HG02798 (cell line): ENCODE measurements around the gene WDR17.

Experiments used
- ATAC-seq: cut with Tn5 transposase; IDR thresholded peaks from one replicate; pipeline ENCODE4 v1.9.1; 2021; ENCODE audit warnings: mild to moderate bottlenecking; ENCODE audit not compliant: unreplicated experiment, poor library complexity

Gene WDR17

GRCh38 chr4:176065435-176066291 is at the start of gene WDR17:
Gene WDR17 (plus strand): TSS chr4:176065841. CDS start chr4:176111581, 45,740 bp downstream.
- peak; percentile 100 for ATAC-seq

GRCh38 chr4:176016601-176017000 is 49.0 kb upstream of the WDR17 start:
- no peak for ATAC-seq

GRCh38 chr4:176020481-176021085 is 45.1 kb upstream of the WDR17 start:
- ATAC-seq: no peak

DNA sequence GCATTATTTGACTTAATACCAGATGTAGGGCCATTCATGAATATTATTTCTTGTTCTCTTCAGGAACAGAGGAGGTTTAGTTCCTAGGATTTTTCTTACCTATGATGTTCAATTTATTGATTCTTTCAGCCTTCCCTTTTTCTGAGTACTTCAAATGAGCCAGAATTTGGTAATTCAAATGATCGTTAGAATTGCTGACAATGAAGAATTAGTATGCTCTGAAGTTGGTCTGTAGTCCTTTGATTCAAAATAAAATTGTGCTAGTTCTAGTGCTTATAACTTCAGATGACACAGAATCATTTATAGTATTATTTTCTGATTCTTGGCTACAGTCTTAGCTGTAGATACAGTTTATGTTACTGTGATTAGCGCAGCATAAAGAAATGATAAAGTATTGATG is 35.2 kb upstream of the WDR17 start:
- no peak for ATAC-seq

GRCh38 chr4:176031922-176032321 is 33.7 kb upstream of the WDR17 start:
- no peak for ATAC-seq

DNA sequence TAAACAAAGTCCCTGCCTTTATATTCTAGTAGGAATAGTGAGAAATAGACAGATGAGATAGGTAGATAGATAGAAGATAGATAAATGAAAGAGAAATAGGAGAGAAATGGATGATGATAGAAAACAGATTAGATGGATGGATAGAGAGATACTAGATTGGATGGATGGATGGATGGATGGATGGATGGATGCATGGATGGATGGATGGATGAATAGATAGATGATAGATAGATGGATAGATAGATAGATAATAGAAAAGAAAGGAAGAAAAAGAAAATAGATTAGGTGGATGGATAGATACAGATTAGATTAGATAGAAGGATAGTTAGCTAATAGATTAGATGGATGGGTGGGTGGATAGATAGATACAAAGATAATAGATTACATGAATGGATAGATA is 33.2 kb upstream of the WDR17 start:
- ATAC-seq: no peak

GRCh38 chr4:176034499-176034898 is 31.1 kb upstream of the WDR17 start:
- ATAC-seq: no peak

DNA sequence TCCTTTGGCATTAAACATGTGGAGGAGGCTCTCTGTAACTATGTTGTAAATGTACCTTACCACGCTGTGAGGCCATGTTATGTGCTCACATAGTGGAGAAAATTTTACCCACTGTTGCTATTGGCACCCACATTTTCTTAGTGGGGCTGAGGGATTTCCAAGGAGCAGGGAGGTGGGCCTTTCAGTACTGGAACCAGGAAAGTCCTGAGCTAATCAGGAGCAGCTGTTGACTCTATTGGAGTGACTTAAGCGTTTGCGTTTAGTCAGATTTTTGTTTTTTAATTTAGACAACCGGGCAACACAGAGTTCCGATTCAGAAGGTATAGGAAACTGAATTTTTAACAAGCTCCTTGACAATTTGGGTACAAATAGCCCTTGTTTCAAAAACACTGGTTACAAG is 30.7 kb upstream of the WDR17 start:
- ATAC-seq: no peak

DNA sequence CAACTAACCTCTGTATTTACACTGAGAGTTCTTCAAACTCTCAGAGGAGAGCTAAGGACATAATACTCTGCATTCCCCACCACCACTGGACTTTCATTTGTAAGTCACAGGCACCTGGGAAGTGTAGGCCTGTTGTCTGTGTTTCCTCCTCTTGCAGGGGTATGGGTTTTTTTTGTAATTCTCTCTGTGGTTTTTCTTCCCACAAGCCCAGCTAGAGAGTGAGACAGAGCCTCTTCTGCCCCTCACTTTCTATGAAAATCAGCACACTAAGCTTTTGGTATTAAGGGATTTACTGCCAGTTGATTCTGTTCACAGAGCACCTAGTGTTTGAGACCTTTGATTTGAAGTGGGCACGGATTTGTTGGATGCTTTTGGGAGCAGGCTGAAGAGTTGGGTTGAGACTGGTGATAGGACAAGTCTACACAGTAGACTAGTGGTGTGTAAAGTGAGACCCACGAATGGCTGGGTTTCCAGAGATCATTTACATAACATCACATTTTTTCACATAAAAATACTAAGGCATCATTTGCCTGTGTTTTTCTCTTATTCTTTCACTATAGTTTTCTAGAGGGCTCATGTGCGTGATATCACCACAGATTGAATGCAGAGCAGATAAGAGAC is 28.9 kb upstream of the WDR17 start:
- peak; percentile 66 for ATAC-seq

DNA sequence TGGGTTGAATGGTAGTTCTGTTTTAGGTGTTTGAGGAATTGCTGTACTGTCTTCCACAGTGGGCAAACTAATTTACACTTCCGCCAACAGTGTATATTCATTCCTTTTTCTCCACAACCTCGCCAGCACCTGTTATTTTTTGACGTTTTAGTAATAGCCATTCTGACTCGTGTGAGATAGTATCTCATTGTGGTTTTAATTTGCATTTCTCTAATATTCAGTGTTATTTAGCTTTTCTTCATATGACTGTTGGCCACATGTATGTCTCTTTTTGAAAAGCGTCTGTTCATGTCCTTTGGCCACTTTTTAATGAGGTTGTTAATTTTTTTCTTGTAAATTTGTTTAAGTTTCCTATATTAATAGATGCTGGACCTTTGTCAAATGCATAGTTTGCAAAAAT is 26.9 kb upstream of the WDR17 start:
- no peak for ATAC-seq

- no peak for ATAC-seq
These were observed 23.4 kb upstream of the WDR17 start for GRCh38 chr4:176042195-176042594.

DNA sequence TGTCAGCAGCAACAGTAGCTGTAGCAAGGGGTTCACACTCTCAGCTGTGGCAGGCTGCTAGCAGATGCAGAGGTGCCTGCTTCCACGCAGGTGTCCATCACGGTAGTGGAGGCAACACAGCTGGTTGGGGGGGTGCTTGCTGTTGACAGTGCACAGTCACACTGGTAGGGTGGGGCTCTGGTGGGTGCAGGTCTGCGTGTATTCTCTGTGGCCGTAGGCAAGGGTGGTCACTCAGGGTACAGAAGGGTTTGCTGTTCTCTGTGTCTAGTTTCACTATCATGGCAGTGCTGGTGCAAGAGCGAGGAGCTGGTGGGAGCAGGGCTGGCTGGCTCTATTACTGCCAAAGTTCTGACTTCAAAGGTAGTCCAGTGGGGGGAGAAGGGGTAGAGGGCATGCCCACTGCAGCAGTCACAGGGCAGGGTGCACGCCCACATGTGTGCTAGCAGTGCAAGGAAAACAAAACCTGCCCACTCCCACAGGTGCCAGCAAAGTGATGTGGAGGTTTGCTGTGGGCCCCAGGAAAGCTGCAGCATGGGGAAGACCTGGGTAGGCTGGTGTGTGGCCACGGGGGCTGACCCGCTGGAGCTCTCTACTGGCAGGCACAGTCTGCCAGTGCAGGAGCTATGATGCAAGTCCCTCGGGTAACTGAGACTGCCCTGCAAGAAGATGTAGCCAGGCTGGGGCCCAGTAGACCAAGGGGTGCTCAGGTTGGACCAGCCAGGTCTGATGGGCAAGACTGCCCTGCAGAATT is 21.6 kb upstream of the WDR17 start:
- no peak for ATAC-seq

GRCh38 chr4:176044589-176044951 is 21.1 kb upstream of the WDR17 start:
- ATAC-seq: no peak

- no peak for ATAC-seq
These were observed 17.0 kb upstream of the WDR17 start for GRCh38 chr4:176048631-176049030.

DNA sequence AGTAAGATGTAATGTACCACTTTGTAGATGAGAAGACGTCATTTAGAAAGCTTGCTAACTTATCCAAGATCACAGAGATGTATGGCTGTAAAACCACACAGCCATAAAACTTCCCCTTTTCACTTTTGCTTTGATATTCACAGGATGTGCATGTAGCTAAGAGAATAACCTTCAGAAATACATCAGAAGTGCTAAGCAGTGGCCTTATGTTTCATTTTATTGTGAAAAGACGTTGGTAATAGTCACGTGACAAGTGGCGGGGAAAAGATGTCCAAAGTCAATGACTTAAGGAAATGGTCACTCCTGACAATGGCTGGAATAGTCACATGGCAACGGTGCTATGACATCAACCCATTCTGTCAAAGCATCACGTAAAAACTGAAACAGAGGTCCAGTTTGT is 12.9 kb upstream of the WDR17 start:
- peak; percentile 62 for ATAC-seq

DNA sequence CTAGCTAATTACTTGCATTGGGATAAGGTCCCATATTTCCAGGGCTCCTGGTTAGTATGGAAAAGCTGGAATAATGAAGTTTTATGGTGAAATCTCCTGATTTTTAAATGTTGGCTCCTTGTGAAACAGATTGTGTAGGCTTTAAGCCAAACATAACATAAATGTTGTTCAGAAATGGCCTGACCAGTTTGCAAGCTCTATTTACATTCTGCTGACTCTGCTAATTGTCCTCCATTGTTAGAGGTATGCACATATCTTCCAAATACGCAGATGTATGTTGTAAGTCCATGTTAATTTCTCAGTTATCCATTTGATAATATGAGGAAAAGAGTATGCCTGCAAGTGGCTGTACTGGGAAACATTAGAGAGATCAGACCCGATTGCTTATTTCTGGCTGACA is 11.9 kb upstream of the WDR17 start:
- no peak for ATAC-seq

DNA sequence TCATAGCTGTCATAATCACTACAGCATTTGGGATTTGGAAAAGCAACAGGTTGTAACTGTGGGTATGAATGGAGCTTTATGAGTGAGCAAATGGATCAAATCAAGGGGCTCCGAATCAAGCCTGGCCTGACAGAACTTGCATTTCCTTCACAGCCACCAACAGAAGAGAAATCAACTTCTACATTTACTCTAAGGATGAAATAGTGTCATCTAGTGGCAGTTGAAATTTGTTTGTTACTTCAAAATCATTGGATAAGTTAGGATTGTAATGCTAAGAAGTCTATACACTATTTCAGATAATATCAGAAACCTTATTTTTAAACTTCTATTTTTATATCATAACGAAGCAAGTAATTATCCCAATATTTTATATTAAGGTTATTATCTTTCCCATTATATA is 10.7 kb upstream of the WDR17 start:
- ATAC-seq: no peak

GRCh38 chr4:176063718-176064117 is 1.9 kb upstream of the WDR17 start:
- ATAC-seq: no peak

DNA sequence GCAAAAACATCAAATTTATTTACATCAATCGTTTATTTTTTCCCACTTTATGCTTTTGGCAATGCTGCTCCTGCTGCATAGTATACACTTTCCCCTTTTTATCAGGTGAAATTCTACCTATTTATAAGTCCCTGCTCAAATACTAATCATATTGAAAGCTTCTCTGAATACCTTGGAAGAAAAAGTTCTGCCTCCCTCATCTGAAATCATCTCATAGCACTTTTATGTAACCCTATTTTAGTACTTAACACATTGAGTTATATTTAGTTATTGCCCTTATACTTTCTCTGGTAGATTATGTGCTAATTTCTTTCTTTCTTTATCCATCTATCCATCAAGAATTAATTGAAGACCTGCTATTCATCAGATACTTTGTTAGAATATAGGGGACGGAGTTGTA is 1.1 kb upstream of the WDR17 start:
- ATAC-seq: no peak

- ATAC-seq: no peak
These were observed 1.1 kb downstream of the WDR17 start for GRCh38 chr4:176066757-176067156.

DNA sequence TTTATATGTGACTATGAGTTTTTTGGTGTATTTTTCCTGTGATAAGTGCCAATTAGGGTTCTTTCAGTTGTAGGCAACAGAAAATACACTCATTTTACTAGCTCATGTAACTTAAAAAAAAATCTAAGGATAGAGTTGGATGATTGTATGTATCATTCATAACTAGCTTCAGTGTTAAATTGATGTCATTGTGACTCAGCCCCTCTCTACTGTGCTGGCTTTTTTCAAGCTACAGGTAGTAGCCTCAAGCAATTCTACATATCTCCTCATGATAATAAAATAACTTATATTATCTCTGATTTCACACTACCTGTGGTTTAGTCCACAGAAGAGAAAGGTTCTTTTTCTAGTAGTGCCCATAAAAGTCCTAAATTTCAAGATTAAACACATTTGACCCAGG is 11.9 kb downstream of the WDR17 start:
- ATAC-seq: no peak
